A549 (cell line): ENCODE data around the gene ZNF502.

Source experiments
- CTCF ChIP-seq: fragments of >200 bp; sonication (Bioruptor Twin); formaldehyde crosslinking; IDR thresholded peaks from 3 replicates; pipeline ENCODE4 v1.5.1; 2016
- JUNB ChIP-seq: fragments of >200 bp; sonication (Bioruptor Twin); formaldehyde crosslinking; IDR thresholded peaks from 2 replicates; pipeline ENCODE4 v1.6.1; 2016
- POLR2A ChIP-seq: IDR thresholded peaks from 2 replicates; pipeline ENCODE4 v1.6.1; 2012; ENCODE audit warnings: mild to moderate bottlenecking, low read length
- RFX5 ChIP-seq: fragments of 450-650 bp; IDR thresholded peaks from 2 replicates; pipeline ENCODE4 v1.7.1; 2014; ENCODE audit warnings: antibody characterized with exemption, mild to moderate bottlenecking, moderate library complexity

DNA sequence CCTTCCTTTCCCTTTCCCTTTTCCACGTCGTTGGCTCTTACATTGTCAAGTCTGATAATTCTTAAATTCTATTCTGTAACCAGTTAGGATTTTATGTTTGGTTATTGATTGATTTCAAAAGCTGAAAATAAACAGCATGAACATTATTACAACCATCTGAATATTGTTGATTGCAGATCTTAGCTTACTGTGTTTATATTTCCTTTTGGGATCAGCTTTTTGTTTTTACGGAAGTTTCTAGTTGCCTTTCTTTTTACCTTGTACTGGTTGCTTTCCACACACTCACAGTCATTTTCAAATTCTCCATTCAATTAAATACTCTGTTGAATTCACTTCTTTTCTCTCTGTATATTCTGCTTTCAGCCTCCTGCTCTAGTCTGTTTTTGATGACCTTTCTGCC lies 47.3 kb upstream of the ZNF502 start:
- TF ChIP-seq POLR2A (no peak), CTCF (no peak), RFX5 (no peak), JUNB (no peak)
